Tongue (tissue), 2 donors: ENCODE results near the gene RAB40C. TPM values are rescaled to one million over a fixed set of nuclear protein-coding genes. Genes with fewer than 3 reads are reported as not detected.

ENCODE experiments used
- DNase-seq: peaks from one replicate; pipeline ENCODE4 v3.0.0-alpha.2; 2015
- total RNA-seq: library from RNA; depleted of rRNA; stranded (reverse); fragments of >200 nt; gene quantifications from one replicate; pipeline ENCODE4 v1.2.3, GENCODE V29; 2014

The RAB40C gene
- 18.2 TPM for total RNA-seq

GRCh38 chr16:589658-590187 lies at the start of gene RAB40C:
RAB40C (plus strand) TSS chr16:590066; CDS start chr16:590292, 226 bp downstream.
- peak; percentile 99 for DNase-seq

- no peak for DNase-seq
Observed at GRCh38 chr16:540645-541340, 49.1 kb upstream of the RAB40C start.

- no peak for DNase-seq
Observed at GRCh38 chr16:543301-544164, 46.3 kb upstream of the RAB40C start.

GRCh38 chr16:544517-544916 lies 45.3 kb upstream of the RAB40C start:
- no peak for DNase-seq

GRCh38 chr16:546909-547770 lies 42.7 kb upstream of the RAB40C start:
- no peak for DNase-seq

GRCh38 chr16:548586-548985 lies 41.3 kb upstream of the RAB40C start:
- DNase-seq = no peak

GRCh38 chr16:549544-550263 lies 40.2 kb upstream of the RAB40C start:
- no peak for DNase-seq

GRCh38 chr16:551210-551609 lies 38.7 kb upstream of the RAB40C start:
- DNase-seq = no peak

- DNase-seq = no peak
Observed at GRCh38 chr16:552171-552570, 37.7 kb upstream of the RAB40C start.

- no peak for DNase-seq
Observed at GRCh38 chr16:553601-554296, 36.1 kb upstream of the RAB40C start.

GRCh38 chr16:554297-554621 lies 35.6 kb upstream of the RAB40C start:
- DNase-seq = no peak

GRCh38 chr16:554640-555365 lies 35.1 kb upstream of the RAB40C start:
- DNase-seq = no peak

GRCh38 chr16:555528-556473 lies 34.1 kb upstream of the RAB40C start:
- DNase-seq = peak; percentile 57

GRCh38 chr16:556474-557173 lies 33.2 kb upstream of the RAB40C start:
- DNase-seq = no peak

- no peak for DNase-seq
Observed at GRCh38 chr16:557463-558297, 32.2 kb upstream of the RAB40C start.

GRCh38 chr16:558298-559020 lies 31.4 kb upstream of the RAB40C start:
- no peak for DNase-seq

- DNase-seq = no peak
Observed at GRCh38 chr16:559021-559380, 30.9 kb upstream of the RAB40C start.
